Measurements from ENCODE around the gene ASTN2.

GRCh38 chr9:116937361-116937760 is 477.5 kb downstream of the ASTN2 start:
- TF ChIP-seq CTCF (IDR thresholded peaks at IDR 0.05; ENCODE audit: extremely low read depth in 1 of 2, insufficient read depth in 1 of 2, low read depth in 1 of 2, low read length in 2 of 2) (no peak), POLR2AphosphoS5 (IDR thresholded peaks at IDR 0.05; ENCODE audit: insufficient read depth, low read depth, low read length) (no peak), MYC (IDR thresholded peaks at IDR 0.05; ENCODE audit: low read depth, low read length) (no peak), POLR2A (IDR thresholded peaks at IDR 0.05; ENCODE audit: low read depth, low read length) (no peak), EZH2 (IDR thresholded peaks at IDR 0.05; ENCODE audit: borderline replicate concordance, low read depth, low read length, severe bottlenecking) (no peak), FOS (IDR thresholded peaks at IDR 0.05; ENCODE audit: borderline replicate concordance, insufficient read depth, low read length) (no peak), MAX (IDR thresholded peaks at IDR 0.05; ENCODE audit: insufficient read depth, insufficient read length) (no peak)

Data from endothelial cell of umbilical vein (primary cell).